Measurements from ENCODE around the gene TEX29.

Gene TEX29

DNA sequence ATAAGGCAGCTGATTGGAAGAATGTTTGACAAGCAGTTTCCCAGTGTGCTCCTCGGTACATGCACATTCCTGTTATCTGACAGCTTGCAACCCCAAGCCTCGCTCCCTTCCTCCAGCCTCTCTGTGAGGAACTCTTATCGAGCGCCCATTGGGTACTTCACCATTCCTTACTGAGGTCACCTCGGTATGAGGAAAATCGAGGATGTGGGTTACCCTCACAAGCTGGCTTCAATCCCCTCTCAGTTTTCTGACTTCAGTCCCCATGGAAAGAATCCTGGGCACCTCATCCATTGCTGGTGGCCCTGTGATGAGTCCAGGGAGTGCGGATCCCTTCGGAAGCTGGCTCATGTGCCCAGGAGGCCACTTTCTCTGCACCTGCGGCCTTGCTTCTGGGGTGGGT lies 17.3 kb downstream of the TEX29 start:
- no peaks in the 10 kb centered on the region for H3K36me3 ChIP-seq (ENCODE audit: insufficient read depth, low read length)
- H3K79me2 ChIP-seq (ENCODE audit: insufficient read depth, low read length) = no peaks in the 10 kb centered on the region
- no peak overlapping the region for H2AFZ ChIP-seq (ENCODE audit: low read length)
- no peak overlapping the region for H3K9ac ChIP-seq (ENCODE audit: low read depth, low read length, poor library complexity, severe bottlenecking)
- H3K4me1 ChIP-seq (ENCODE audit: insufficient read depth, low read length, poor library complexity, severe bottlenecking) = no peaks in the 10 kb centered on the region
- no peaks in the 10 kb centered on the region for H3F3A ChIP-seq (ENCODE audit: low read depth)
- H3K9me3 ChIP-seq (ENCODE audit: insufficient read depth, low read depth, low read length) = no peaks in the 10 kb centered on the region
- no peak overlapping the region for H3K4me3 ChIP-seq (ENCODE audit: low read length, poor library complexity, severe bottlenecking)
- no peak overlapping the region for H3K4me2 ChIP-seq (ENCODE audit: low read depth, low read length, poor library complexity, severe bottlenecking)
- no peaks in the 10 kb centered on the region for H3K9me2 ChIP-seq (replicated peaks; ENCODE audit: low read depth, low read length)
- H3K27me3 ChIP-seq (ENCODE audit: insufficient read depth, low read length, poor library complexity, severe bottlenecking) = no peaks in the 10 kb centered on the region
- H4K20me1 ChIP-seq (ENCODE audit: insufficient read depth, low read length, poor library complexity, severe bottlenecking) = no peaks in the 10 kb centered on the region
- TF ChIP-seq EZH2phosphoT487 (IDR thresholded peaks at IDR 0.05; ENCODE audit: borderline replicate concordance) = no peak
- TF ChIP-seq, protein P1, sequence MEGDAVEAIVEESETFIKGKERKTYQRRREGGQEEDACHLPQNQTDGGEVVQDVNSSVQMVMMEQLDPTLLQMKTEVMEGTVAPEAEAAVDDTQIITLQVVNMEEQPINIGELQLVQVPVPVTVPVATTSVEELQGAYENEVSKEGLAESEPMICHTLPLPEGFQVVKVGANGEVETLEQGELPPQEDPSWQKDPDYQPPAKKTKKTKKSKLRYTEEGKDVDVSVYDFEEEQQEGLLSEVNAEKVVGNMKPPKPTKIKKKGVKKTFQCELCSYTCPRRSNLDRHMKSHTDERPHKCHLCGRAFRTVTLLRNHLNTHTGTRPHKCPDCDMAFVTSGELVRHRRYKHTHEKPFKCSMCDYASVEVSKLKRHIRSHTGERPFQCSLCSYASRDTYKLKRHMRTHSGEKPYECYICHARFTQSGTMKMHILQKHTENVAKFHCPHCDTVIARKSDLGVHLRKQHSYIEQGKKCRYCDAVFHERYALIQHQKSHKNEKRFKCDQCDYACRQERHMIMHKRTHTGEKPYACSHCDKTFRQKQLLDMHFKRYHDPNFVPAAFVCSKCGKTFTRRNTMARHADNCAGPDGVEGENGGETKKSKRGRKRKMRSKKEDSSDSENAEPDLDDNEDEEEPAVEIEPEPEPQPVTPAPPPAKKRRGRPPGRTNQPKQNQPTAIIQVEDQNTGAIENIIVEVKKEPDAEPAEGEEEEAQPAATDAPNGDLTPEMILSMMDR (conservative IDR thresholded peaks at IDR 0.05; ENCODE audit: low read length) = no peak

DNA sequence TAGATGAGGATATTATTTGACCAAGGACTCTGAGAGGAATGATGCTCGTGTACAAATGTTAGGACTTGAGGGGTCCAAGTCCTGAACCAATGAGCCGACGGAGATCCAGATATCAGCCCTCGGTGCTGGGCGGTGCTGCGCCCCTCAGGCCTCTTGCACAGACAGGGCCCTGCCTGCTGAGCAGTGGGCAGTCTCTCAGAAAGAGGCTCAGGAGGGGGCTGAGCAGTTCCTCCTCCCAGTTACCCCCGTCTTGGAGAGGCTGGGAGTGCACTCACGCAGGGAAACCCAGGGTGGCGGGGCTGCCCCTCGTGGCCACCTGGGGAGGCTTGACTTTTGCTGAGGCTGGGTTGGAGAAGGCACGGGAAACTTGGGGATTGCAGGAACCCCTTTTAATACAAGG lies 18.4 kb downstream of the TEX29 start:
- Histone ChIP-seq H3K79me2 (ENCODE audit: insufficient read depth, low read length) (no peaks in the 10 kb centered on the region), H3F3A (ENCODE audit: low read depth) (no peaks in the 10 kb centered on the region), H3K4me2 (ENCODE audit: low read depth, low read length, poor library complexity, severe bottlenecking) (no peak overlapping the region), H3K4me3 (ENCODE audit: low read length, poor library complexity, severe bottlenecking) (no peak overlapping the region), H3K9me2 (replicated peaks; ENCODE audit: low read depth, low read length) (no peaks in the 10 kb centered on the region), H3K9ac (ENCODE audit: low read depth, low read length, poor library complexity, severe bottlenecking) (no peak overlapping the region), H3K27me3 (ENCODE audit: insufficient read depth, low read length, poor library complexity, severe bottlenecking) (no peaks in the 10 kb centered on the region), H3K9me3 (ENCODE audit: insufficient read depth, low read depth, low read length) (no peaks in the 10 kb centered on the region), H2AFZ (ENCODE audit: low read length) (no peak overlapping the region), H3K4me1 (ENCODE audit: insufficient read depth, low read length, poor library complexity, severe bottlenecking) (no peaks in the 10 kb centered on the region), H3K36me3 (ENCODE audit: insufficient read depth, low read length) (no peaks in the 10 kb centered on the region), H4K20me1 (ENCODE audit: insufficient read depth, low read length, poor library complexity, severe bottlenecking) (no peaks in the 10 kb centered on the region)
- TF ChIP-seq EZH2phosphoT487 (IDR thresholded peaks at IDR 0.05; ENCODE audit: borderline replicate concordance) = no peak

DNA sequence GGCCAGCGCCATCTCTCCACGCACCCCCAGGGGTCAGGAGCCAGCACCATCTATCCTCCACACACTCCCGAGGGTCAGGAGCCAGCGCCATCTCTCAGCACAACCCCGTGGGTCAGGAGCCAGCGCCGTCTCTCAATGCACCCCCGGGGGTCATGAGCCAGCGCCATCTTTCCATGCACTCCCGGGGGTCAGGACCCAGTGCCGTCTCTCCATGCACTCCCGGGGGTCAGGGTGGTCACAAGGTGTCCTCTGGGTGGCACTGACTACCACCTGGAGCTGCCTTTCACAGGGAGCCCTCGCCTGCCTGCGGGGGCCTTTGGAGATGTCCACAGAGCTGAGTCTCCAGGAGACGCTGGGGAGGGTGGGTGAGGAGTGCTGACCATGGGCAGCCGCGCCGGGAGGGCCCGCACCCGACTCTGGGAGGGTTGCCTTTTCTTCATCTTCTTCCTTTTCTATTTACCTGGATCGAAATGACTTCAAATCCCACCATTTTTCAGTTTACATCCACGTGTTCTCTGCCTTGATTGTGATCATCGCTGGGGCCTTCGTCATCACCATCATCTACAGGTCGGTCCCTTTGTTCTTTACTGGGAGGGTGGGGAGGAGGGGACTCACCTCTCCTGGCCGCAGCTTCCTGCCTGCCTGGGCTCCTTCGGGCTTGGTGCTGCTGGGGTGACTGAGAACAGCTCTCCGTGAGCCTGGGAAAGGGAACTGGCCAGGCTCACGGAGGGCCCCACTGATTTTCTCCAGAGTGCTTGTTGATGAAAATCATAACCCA lies 19.1 kb downstream of the TEX29 start:
- Histone ChIP-seq H3K27me3 (ENCODE audit: insufficient read depth, low read length, poor library complexity, severe bottlenecking) (no peaks in the 10 kb centered on the region), H3K36me3 (ENCODE audit: insufficient read depth, low read length) (no peaks in the 10 kb centered on the region)

More for the DNA sequence above, 19.1 kb downstream of the TEX29 start:
- Histone ChIP-seq H3K4me1 (ENCODE audit: insufficient read depth, low read length, poor library complexity, severe bottlenecking) (no peaks in the 10 kb centered on the region), H3K9me2 (replicated peaks; ENCODE audit: low read depth, low read length) (no peaks in the 10 kb centered on the region), H4K20me1 (ENCODE audit: insufficient read depth, low read length, poor library complexity, severe bottlenecking) (no peaks in the 10 kb centered on the region), H3K9me3 (ENCODE audit: insufficient read depth, low read depth, low read length) (no peaks in the 10 kb centered on the region), H3K4me3 (ENCODE audit: low read length, poor library complexity, severe bottlenecking) (no peak overlapping the region), H3K9ac (ENCODE audit: low read depth, low read length, poor library complexity, severe bottlenecking) (no peak overlapping the region), H3K4me2 (ENCODE audit: low read depth, low read length, poor library complexity, severe bottlenecking) (no peak overlapping the region), H3F3A (ENCODE audit: low read depth) (no peaks in the 10 kb centered on the region), H3K79me2 (ENCODE audit: insufficient read depth, low read length) (no peaks in the 10 kb centered on the region), H2AFZ (ENCODE audit: low read length) (no peak overlapping the region)
- TF ChIP-seq, protein P1 (conservative IDR thresholded peaks at IDR 0.05; ENCODE audit: low read length) = no peak
- no peak for TF ChIP-seq EZH2phosphoT487 (IDR thresholded peaks at IDR 0.05; ENCODE audit: borderline replicate concordance)
